K562 (cell line): ENCODE data around the gene GRHPR. TPM values are rescaled to one million over a fixed set of nuclear protein-coding genes. Genes with fewer than 3 reads are reported as not detected.

Source experiments
- CBX8 ChIP-seq: fragments of 200-600 bp; sonication (generic); IDR thresholded peaks from 2 replicates; pipeline ENCODE4 v1.6.1; 2012; ENCODE audit warnings: borderline replicate concordance, mixed run types, low read depth, mild to moderate bottlenecking, moderate library complexity, mixed read lengths, low read length, control low read depth, inconsistent platforms; ENCODE audit not compliant: poor library complexity, severe bottlenecking; ENCODE audit errors: extremely low read depth
- DPF2 ChIP-seq: fragments of 450-650 bp; IDR thresholded peaks from 2 replicates; pipeline ENCODE4 v1.6.1; 2016
- EP300 ChIP-seq: IDR thresholded peaks from 2 replicates; pipeline ENCODE4 v1.6.1; 2012; ENCODE audit warnings: low read length, improper control_type of control experiment
- EP400 ChIP-seq: fragments of 450-650 bp; IDR thresholded peaks from 2 replicates; pipeline ENCODE4 v1.6.1; 2017; ENCODE audit warnings: antibody characterized with exemption, mild to moderate bottlenecking, moderate library complexity
- GABPB1 ChIP-seq: sonication (generic); formaldehyde crosslinking; IDR thresholded peaks from 2 replicates; pipeline ENCODE4 v1.8.0; 2022; ENCODE audit warnings: mild to moderate bottlenecking, missing genetic modification reagents
- HEY1 ChIP-seq: fragments of 250-450 bp; sonication (Bioruptor Pico); IDR thresholded peaks from 2 replicates; pipeline ENCODE4 v1.5.0; 2020; ENCODE audit warnings: mild to moderate bottlenecking, moderate library complexity, borderline replicate concordance
- HNRNPLL ChIP-seq: fragments of 200-400 bp; formaldehyde crosslinking; IDR thresholded peaks from 2 replicates; pipeline ENCODE4 v1.6.1; 2017; ENCODE audit warnings: low read length, low read depth, mild to moderate bottlenecking; ENCODE audit not compliant: poor library complexity, severe bottlenecking
- ID3 ChIP-seq, 2 experiments: fragments of 250-450 bp in 1 of 2; fragments of 450-650 bp in 1 of 2; sonication (Bioruptor Pico) in 1 of 2; IDR thresholded peaks; 2 replicates each; pipeline versions ENCODE4 v1.6.1 to v1.8.0; 2016 to 2021; ENCODE audit warnings: mild to moderate bottlenecking in 2 of 2, moderate library complexity in 2 of 2, missing compliant biosample characterization in 1 of 2, missing genetic modification characterization in 1 of 2
- KDM5B ChIP-seq: fragments of 200-600 bp; sonication (generic); IDR thresholded peaks from 2 replicates; pipeline ENCODE4 v1.6.1; 2012; ENCODE audit warnings: low read depth, mild to moderate bottlenecking, moderate library complexity, low read length, control low read depth, inconsistent platforms; ENCODE audit not compliant: insufficient replicate concordance
- L3MBTL2 ChIP-seq: fragments of 450-650 bp; IDR thresholded peaks from 2 replicates; pipeline ENCODE4 v1.6.1; 2016; ENCODE audit warnings: mild to moderate bottlenecking, moderate library complexity
- LARP7 ChIP-seq: fragments of 450-650 bp; IDR thresholded peaks from 2 replicates; pipeline ENCODE4 v1.6.1; 2016
- NR1H2 ChIP-seq: sonication (generic); formaldehyde crosslinking; IDR thresholded peaks from 2 replicates; pipeline ENCODE4 v1.4.0; 2020; ENCODE audit warnings: mild to moderate bottlenecking, missing genetic modification reagents
- POLR2G ChIP-seq: fragments of 200-400 bp; formaldehyde crosslinking; IDR thresholded peaks from 2 replicates; pipeline ENCODE4 v1.6.1; 2017; ENCODE audit warnings: low read depth, mild to moderate bottlenecking, antibody characterized with exemption, low read length, moderate library complexity
- RREB1 ChIP-seq: fragments of 250-450 bp; sonication (Bioruptor Pico); IDR thresholded peaks from 2 replicates; pipeline ENCODE4 v1.4.0; 2020
- SREBF2 ChIP-seq: sonication (generic); formaldehyde crosslinking; IDR thresholded peaks from 2 replicates; pipeline ENCODE4 v1.4.0; 2020; ENCODE audit warnings: mild to moderate bottlenecking, missing genetic modification reagents
- ZEB2 ChIP-seq: fragments of 450-650 bp; IDR thresholded peaks from 2 replicates; pipeline ENCODE4 v1.6.1; 2016
- polyA plus RNA-seq, 8 experiments: library from polyadenylated mRNA; depleted of rRNA in 4 of 8; stranded (reverse) in 5 of 8; unstranded in 3 of 8; fragments of >200 nt; fragmentation: Nextera tagmentation in 2 of 8; fragmentation: Illumina TruSeq in 1 of 8; extraction: Ambion mirVana in 2 of 8; extraction: Trizol in 1 of 8; gene quantifications; 2 replicates each; pipeline versions ENCODE4 v1.2.1 to v1.2.3, GENCODE V29; 2011 to 2014; ENCODE audit warnings: inconsistent platforms in 1 of 8, missing spikeins in 1 of 8
- total RNA-seq, 7 experiments: library from RNA; depleted of rRNA in 6 of 7; stranded (reverse); fragments of >200 nt in 6 of 7; fragmentation: Illumina TruSeq in 2 of 7; extraction: Trizol in 2 of 7; gene quantifications; 2 replicates each; pipeline versions ENCODE4 v1.2.1 to v1.2.3, GENCODE V29; 2011 to 2021; ENCODE audit warnings: low replicate concordance in 1 of 7
- TF ChIP-seq, protein P1 (sequence below): sonication (generic); formaldehyde crosslinking; IDR thresholded peaks from 2 replicates; pipeline ENCODE4 v1.8.0; 2022; ENCODE audit warnings: missing genetic modification reagents, mild to moderate bottlenecking, moderate library complexity, borderline replicate concordance
- TF ChIP-seq, protein P2 (sequence below), 2 experiments: fragments of 450-650 bp; IDR thresholded peaks; 2 replicates each; pipeline ENCODE4 v1.6.1; 2016

GRHPR gene
- total and polyA plus RNA-seq, 9 of the 15 experiments (the other 6 are each of a cell fraction or from before 2014, with no cell fraction given): 38.9 to 144 (median 120) TPM

DNA sequence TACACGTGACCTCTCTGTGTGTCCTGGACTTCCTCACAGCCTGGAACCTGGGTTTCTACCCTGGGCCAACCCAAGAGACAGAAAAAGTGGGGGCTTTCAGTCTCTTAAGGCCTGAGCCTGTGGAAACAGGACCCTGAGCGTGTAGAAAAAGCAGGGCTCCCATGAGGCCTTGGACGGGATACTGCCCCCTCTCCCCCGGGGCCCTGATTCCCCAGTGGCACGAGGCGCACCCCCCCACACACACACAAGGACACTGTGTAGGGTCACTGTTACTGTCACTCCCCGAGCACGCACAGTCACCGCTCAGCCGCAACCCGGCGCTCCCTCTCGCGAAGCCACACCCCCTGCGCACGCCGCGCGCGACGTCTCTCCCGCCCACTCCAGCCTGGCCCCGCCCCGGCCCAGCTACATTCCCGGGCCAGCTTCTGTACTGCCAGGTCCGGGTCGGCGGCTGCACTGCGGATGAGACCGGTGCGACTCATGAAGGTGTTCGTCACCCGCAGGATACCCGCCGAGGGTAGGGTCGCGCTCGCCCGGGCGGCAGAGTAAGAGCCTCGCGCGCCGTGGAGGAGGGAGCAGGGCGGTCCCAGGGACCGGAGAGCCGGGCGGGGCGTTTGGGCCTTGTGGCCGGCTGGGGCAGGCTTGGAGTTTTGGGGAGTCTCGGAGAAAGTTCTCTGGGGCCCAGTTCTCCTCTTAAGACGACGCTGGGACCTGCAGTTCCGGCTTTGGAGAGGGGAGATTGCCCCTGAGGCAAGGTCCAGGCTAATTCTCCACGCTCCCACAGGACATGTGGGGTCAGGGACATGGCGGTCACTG, at the start of gene GRHPR (continued):
- TF ChIP-seq NR1H2 (CRISPR knock-in tag) (0 out of 2 replicates have a peak, but pooled peaks have one; percentile 18), SREBF2 (CRISPR knock-in tag) (peak; percentile 64; the same call in 1 of the 2 replicates), ID3 (CRISPR knock-in tag; IDR thresholded peaks at IDR 0.05) (no peak), ID3 (tag; IDR thresholded peaks at IDR 0.05) (peak; percentile 64; the same call in 1 of the 2 replicates), CBX8 (no peak), POLR2G (peak; percentile 97), KDM5B (peak; percentile 75), HEY1 (CRISPR knock-in tag) (0 out of 2 replicates have a peak, but pooled peaks have one; percentile 12), GABPB1 (CRISPR knock-in tag) (peak; percentile 84), ZEB2 (peak; percentile 16; the same call in 1 of the 2 replicates), LARP7 (0 out of 2 replicates have a peak, but pooled peaks have one; percentile 8), EP400 (peak; percentile 93), RREB1 (CRISPR knock-in tag) (peak; percentile 24; the same call in 1 of the 2 replicates), L3MBTL2 (peak; percentile 91), EP300 (peak; percentile 22; the same call in 1 of the 2 replicates), HNRNPLL (peak; percentile 51), DPF2 (0 out of 2 replicates have a peak, but pooled peaks have one; percentile 38)
- TF ChIP-seq, protein P1, sequence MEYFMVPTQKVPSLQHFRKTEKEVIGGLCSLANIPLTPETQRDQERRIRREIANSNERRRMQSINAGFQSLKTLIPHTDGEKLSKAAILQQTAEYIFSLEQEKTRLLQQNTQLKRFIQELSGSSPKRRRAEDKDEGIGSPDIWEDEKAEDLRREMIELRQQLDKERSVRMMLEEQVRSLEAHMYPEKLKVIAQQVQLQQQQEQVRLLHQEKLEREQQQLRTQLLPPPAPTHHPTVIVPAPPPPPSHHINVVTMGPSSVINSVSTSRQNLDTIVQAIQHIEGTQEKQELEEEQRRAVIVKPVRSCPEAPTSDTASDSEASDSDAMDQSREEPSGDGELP (CRISPR knock-in tag): peak; percentile 88
- TF ChIP-seq, protein P2, sequence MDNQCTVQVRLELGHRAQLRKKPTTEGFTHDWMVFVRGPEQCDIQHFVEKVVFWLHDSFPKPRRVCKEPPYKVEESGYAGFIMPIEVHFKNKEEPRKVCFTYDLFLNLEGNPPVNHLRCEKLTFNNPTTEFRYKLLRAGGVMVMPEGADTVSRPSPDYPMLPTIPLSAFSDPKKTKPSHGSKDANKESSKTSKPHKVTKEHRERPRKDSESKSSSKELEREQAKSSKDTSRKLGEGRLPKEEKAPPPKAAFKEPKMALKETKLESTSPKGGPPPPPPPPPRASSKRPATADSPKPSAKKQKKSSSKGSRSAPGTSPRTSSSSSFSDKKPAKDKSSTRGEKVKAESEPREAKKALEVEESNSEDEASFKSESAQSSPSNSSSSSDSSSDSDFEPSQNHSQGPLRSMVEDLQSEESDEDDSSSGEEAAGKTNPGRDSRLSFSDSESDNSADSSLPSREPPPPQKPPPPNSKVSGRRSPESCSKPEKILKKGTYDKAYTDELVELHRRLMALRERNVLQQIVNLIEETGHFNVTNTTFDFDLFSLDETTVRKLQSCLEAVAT (IDR thresholded peaks at IDR 0.05): peak in 1 of 2 experiments; percentile 10; a peak in 1 of 4 replicates
